H9 (cell line): Measurements from ENCODE around the gene CCDC148. TPM values are rescaled to one million over a fixed set of nuclear protein-coding genes. Genes with fewer than 3 reads are reported as not detected.

ENCODE experiments used
- DNase-seq: peaks from one replicate; pipeline ENCODE4 v3.0.0-alpha.2; 2017
- H2AFZ ChIP-seq: one replicate; pipeline ENCODE4 v1.6.1; 2013; ENCODE audit warnings: mild to moderate bottlenecking, low read length, control low read depth, moderate library complexity
- H2AK5ac ChIP-seq: 2 replicates; pipeline ENCODE4 v1.6.1; 2013; ENCODE audit warnings: low read length, control low read depth, mixed read lengths; ENCODE audit not compliant: insufficient read length
- H2BK120ac ChIP-seq: one replicate; pipeline ENCODE4 v1.6.1; 2013; ENCODE audit warnings: low read depth, mild to moderate bottlenecking, low read length, control low read depth, inconsistent platforms; ENCODE audit not compliant: poor library complexity, severe bottlenecking
- H2BK12ac ChIP-seq: 2 replicates; pipeline ENCODE4 v1.6.1; 2013; ENCODE audit warnings: low read length, control low read depth, mixed read lengths, low read depth; ENCODE audit not compliant: insufficient read length
- H2BK15ac ChIP-seq: 2 replicates; pipeline ENCODE4 v1.6.1; 2013; ENCODE audit warnings: low read depth, low read length, control low read depth
- H2BK20ac ChIP-seq: one replicate; pipeline ENCODE4 v1.6.1; 2013; ENCODE audit warnings: low read depth, mild to moderate bottlenecking, low read length, control low read depth, inconsistent platforms; ENCODE audit not compliant: poor library complexity, severe bottlenecking
- H2BK5ac ChIP-seq: 2 replicates; pipeline ENCODE4 v1.6.1; 2013; ENCODE audit warnings: low read length, control low read depth, mixed read lengths; ENCODE audit not compliant: insufficient read length
- H3K14ac ChIP-seq: 2 replicates; pipeline ENCODE4 v1.6.1; 2013; ENCODE audit warnings: low read length, control low read depth; ENCODE audit not compliant: insufficient read depth
- H3K18ac ChIP-seq: 2 replicates; pipeline ENCODE4 v1.6.1; 2013; ENCODE audit warnings: low read depth, mild to moderate bottlenecking, mixed read lengths, low read length, control low read depth; ENCODE audit not compliant: insufficient read length
- H3K23ac ChIP-seq: 2 replicates; pipeline ENCODE4 v1.6.1; 2013; ENCODE audit warnings: low read length, control low read depth, mixed read lengths, low read depth; ENCODE audit not compliant: insufficient read length
- H3K23me2 ChIP-seq: 2 replicates; pipeline ENCODE4 v1.6.1; 2013; ENCODE audit warnings: low read depth, mild to moderate bottlenecking, mixed read lengths, low read length, control low read depth; ENCODE audit not compliant: insufficient read length, poor library complexity, severe bottlenecking
- H3K27ac ChIP-seq: 2 replicates; pipeline ENCODE4 v1.5.1; 2013; ENCODE audit warnings: low read length, control low read depth, mixed read lengths, low read depth; ENCODE audit not compliant: insufficient read length
- H3K27me3 ChIP-seq: 2 replicates; pipeline ENCODE4 v1.6.1; 2013; ENCODE audit warnings: low read length, control low read depth, inconsistent platforms; ENCODE audit not compliant: insufficient read depth
- H3K4ac ChIP-seq: 2 replicates; pipeline ENCODE4 v1.6.1; 2013; ENCODE audit warnings: low read depth, mild to moderate bottlenecking, control low read depth, inconsistent platforms, low read length, moderate library complexity
- H3K4me1 ChIP-seq: 2 replicates; pipeline ENCODE4 v1.6.1; 2013; ENCODE audit warnings: low read length, control low read depth, inconsistent platforms; ENCODE audit not compliant: insufficient read depth
- H3K4me2 ChIP-seq: 2 replicates; pipeline ENCODE4 v1.6.1; 2013; ENCODE audit warnings: low read length, control low read depth, mixed read lengths; ENCODE audit not compliant: insufficient read length, insufficient read depth
- H3K56ac ChIP-seq: 2 replicates; pipeline ENCODE4 v1.6.1; 2013; ENCODE audit warnings: low read depth, mild to moderate bottlenecking, mixed read lengths, low read length, control low read depth; ENCODE audit not compliant: insufficient read length
- H3K79me1 ChIP-seq: 2 replicates; pipeline ENCODE4 v1.6.1; 2013; ENCODE audit warnings: low read depth, mild to moderate bottlenecking, moderate library complexity, low read length, control low read depth, inconsistent platforms; ENCODE audit not compliant: insufficient read depth, poor library complexity, severe bottlenecking
- H3K79me2 ChIP-seq: 2 replicates; pipeline ENCODE4 v1.6.1; 2013; ENCODE audit warnings: low read length, control low read depth, inconsistent platforms; ENCODE audit not compliant: insufficient read depth
- H3K9ac ChIP-seq: 2 replicates; pipeline ENCODE4 v1.6.1; 2013; ENCODE audit warnings: low read length, control low read depth, mixed read lengths; ENCODE audit not compliant: insufficient read length; ENCODE audit errors: extremely low read depth
- H3K9me3 ChIP-seq: one replicate; pipeline ENCODE4 v1.6.1; 2013; ENCODE audit warnings: low read depth, low read length, inconsistent platforms; ENCODE audit not compliant: control insufficient read depth
- H3T11ph ChIP-seq: one replicate; pipeline ENCODE4 v1.6.1; 2013; ENCODE audit warnings: mild to moderate bottlenecking, low read length, control low read depth, inconsistent platforms
- H4K20me1 ChIP-seq: one replicate; pipeline ENCODE4 v1.6.1; 2013; ENCODE audit not compliant: control insufficient read depth, insufficient read length, insufficient read depth
- H4K5ac ChIP-seq: 2 replicates; pipeline ENCODE4 v1.6.1; 2013; ENCODE audit warnings: low read depth, mild to moderate bottlenecking, mixed read lengths, low read length, control low read depth; ENCODE audit not compliant: insufficient read length
- H4K8ac ChIP-seq: replicated peaks from 2 replicates; pipeline ENCODE4 v1.6.1; 2013; ENCODE audit warnings: low read length, control low read depth, mixed read lengths, low read depth; ENCODE audit not compliant: insufficient read length
- H4K91ac ChIP-seq: 2 replicates; pipeline ENCODE4 v1.6.1; 2013; ENCODE audit warnings: low read depth, mild to moderate bottlenecking, moderate library complexity, mixed read lengths, low read length, control low read depth; ENCODE audit not compliant: insufficient read length
- H3K27ac Mint-ChIP-seq, 3 experiments: 2 replicates in 2 of 3; 3 replicates in 1 of 3; pipeline ENCODE4 v1.8.0; 2020 to 2021; ENCODE audit warnings: mixed read lengths in 3 of 3, mild to moderate bottlenecking in 1 of 3, moderate library complexity in 1 of 3
- H3K27me3 Mint-ChIP-seq: 2 replicates; pipeline ENCODE4 v1.8.0; 2021; ENCODE audit warnings: low read depth, mild to moderate bottlenecking, moderate library complexity, mixed read lengths
- H3K36me3 Mint-ChIP-seq, 3 experiments: 2 replicates in 2 of 3; 3 replicates in 1 of 3; pipeline ENCODE4 v1.8.0; 2020 to 2021; ENCODE audit warnings: low read depth in 3 of 3, mixed read lengths in 3 of 3; ENCODE audit not compliant: insufficient read depth in 1 of 3
- H3K4me1 Mint-ChIP-seq, 2 experiments: 2 replicates each; pipeline ENCODE4 v1.8.0; 2020; ENCODE audit warnings: mixed read lengths in 2 of 2
- H3K4me3 Mint-ChIP-seq, 2 experiments: 2 replicates in 1 of 2; 3 replicates in 1 of 2; pipeline ENCODE4 v1.8.0; 2020 to 2021; ENCODE audit warnings: mild to moderate bottlenecking in 2 of 2, mixed read lengths in 2 of 2, moderate library complexity in 1 of 2
- H3K9me3 Mint-ChIP-seq, 2 experiments: 2 replicates in 1 of 2; 3 replicates in 1 of 2; pipeline ENCODE4 v1.8.0; 2020; ENCODE audit warnings: mild to moderate bottlenecking in 2 of 2, mixed read lengths in 2 of 2, moderate library complexity in 1 of 2
- CTCF ChIP-seq: fragments of 200-600 bp; sonication (generic); conservative IDR thresholded peaks from 3 replicates; pipeline ENCODE4 v1.8.0; 2021; ENCODE audit warnings: antibody characterized with exemption, mild to moderate bottlenecking
- WGBS: extraction: QIAGEN DNeasy Blood & Tissue Kit; methylation state at CpG from one replicate; pipeline ENCODE4 v1.1.7; 2013; ENCODE audit warnings: missing lambda C conversion rate, low lambda C conversion rate, mixed read lengths; ENCODE audit not compliant: insufficient read length; ENCODE audit errors: extremely low coverage; 5-methylcytosine and 5-hydroxymethylcytosine counted together
- total RNA-seq: library from RNA; stranded (reverse); gene quantifications from 2 replicates; pipeline ENCODE4 v1.2.1, GENCODE V29; 2021

CCDC148 gene
- total RNA-seq, 1 experiment from 2014 or later: 1.5 TPM

- no peak for DNase-seq
- Histone ChIP-seq H4K8ac (no peak overlapping the region), H4K20me1 (no peaks in the 10 kb centered on the region), H3K4me1 (no peaks in the 10 kb centered on the region), H2BK20ac (no peak overlapping the region), H3K18ac (no peak overlapping the region), H2AK5ac (no peak overlapping the region), H2BK5ac (no peak overlapping the region), H3K9me3 (no peaks in the 10 kb centered on the region), H3K27me3 (no peaks in the 10 kb centered on the region), H3K14ac (no peak overlapping the region), H3K23ac (no peak overlapping the region), H3K56ac (no peak overlapping the region), H3K27ac (no peak overlapping the region), H4K91ac (no peak overlapping the region), H3K23me2 (no peaks in the 10 kb centered on the region), H2AFZ (no peak overlapping the region), H3K4me2 (no peak overlapping the region), H3T11ph (no peak overlapping the region), H3K9ac (no peak overlapping the region), H2BK120ac (no peak overlapping the region), H3K4ac (no peak overlapping the region), H3K79me2 (no peaks in the 10 kb centered on the region), H2BK15ac (no peak overlapping the region), H3K79me1 (no peaks in the 10 kb centered on the region), H4K5ac (no peak overlapping the region), H2BK12ac (no peak overlapping the region)
- H3K27me3 Mint-ChIP-seq: no peaks in the 10 kb centered on the region
- no peak for TF ChIP-seq CTCF
- H3K9me3 Mint-ChIP-seq: no peaks in the 10 kb centered on the region
- H3K36me3 Mint-ChIP-seq: no peaks in the 10 kb centered on the region
- no peak overlapping the region for H3K27ac Mint-ChIP-seq
- H3K4me1 Mint-ChIP-seq: no peaks in the 10 kb centered on the region
- no peak overlapping the region for H3K4me3 Mint-ChIP-seq
- no CpG with 5 or more reads among the region's 6 CpGs for WGBS
Observed at GRCh38 chr2:158202161-158202815, 254.3 kb downstream of the CCDC148 start.
